Gastrocnemius medialis (tissue), 4 donors: Measurements from ENCODE around the gene OR4K17. TPM values are rescaled to one million over a fixed set of nuclear protein-coding genes. Genes with fewer than 3 reads are reported as not detected.
"Not testable (repeated sequence)": the region's sequence is repeated elsewhere in the genome, so short reads cannot be mapped to it uniquely, and the experiment has no call there.

Experiments
- ATAC-seq, 2 donors: fragments of 150-250 bp; one replicate each; pipeline ENCODE4 v1.9.1; 2016
- DNase-seq, 2 donors: peaks; one replicate each; pipeline ENCODE4 v3.0.0-alpha.2; 2019
- H3K27ac ChIP-seq, 4 donors: fragments of 200-600 bp; sonication (generic); 1 replicate in 1 of 4; 2 replicates in 3 of 4; pipeline ENCODE4 v1.5.1; 2016 to 2018; ENCODE audit warnings: mild to moderate bottlenecking in 2 of 4, moderate library complexity in 1 of 4
- H3K27me3 ChIP-seq, 3 donors: fragments of 200-600 bp; sonication (generic) in 2 of 3; 1 replicate in 1 of 3; 2 replicates in 2 of 3; pipeline versions ENCODE4 v1.5.1 to v1.6.0; 2016 to 2019; ENCODE audit warnings: mild to moderate bottlenecking in 1 of 3, moderate library complexity in 1 of 3
- H3K36me3 ChIP-seq, 2 donors: fragments of 200-600 bp; sonication (generic) in 1 of 2; one replicate each; pipeline ENCODE4 v1.5.1; 2017 to 2018
- H3K4me1 ChIP-seq, 2 donors: fragments of 200-600 bp; sonication (generic) in 1 of 2; one replicate each; pipeline ENCODE4 v1.5.1; 2016 to 2017; ENCODE audit warnings: mild to moderate bottlenecking in 2 of 2
- H3K4me3 ChIP-seq, 4 donors: fragments of 200-600 bp; sonication (generic) in 3 of 4; 1 replicate in 1 of 4; 2 replicates in 3 of 4; pipeline ENCODE4 v1.5.1; 2016 to 2019; ENCODE audit warnings: mild to moderate bottlenecking in 2 of 4
- H3K9me3 ChIP-seq, 3 donors: fragments of 200-600 bp; sonication (generic) in 2 of 3; 1 replicate in 1 of 3; 2 replicates in 2 of 3; pipeline ENCODE4 v1.5.1; 2016 to 2019
- CTCF ChIP-seq, 5 experiments: fragments of 450-650 bp in 3 of 5; fragments of 200-600 bp in 2 of 5; sonication (generic) in 2 of 5; IDR thresholded peaks in 4 of 5; conservative IDR thresholded peaks in 1 of 5; 1 replicate in 4 of 5; 2 replicates in 1 of 5; pipeline ENCODE4 v1.5.1; 2016 to 2019; ENCODE audit warnings: antibody characterized with exemption in 5 of 5, mild to moderate bottlenecking in 3 of 5, moderate library complexity in 3 of 5
- POLR2A ChIP-seq, 2 donors: fragments of 450-650 bp; IDR thresholded peaks; one replicate each; pipeline ENCODE4 v1.6.1; 2017; ENCODE audit warnings: antibody characterized with exemption in 2 of 2, mild to moderate bottlenecking in 2 of 2, moderate library complexity in 2 of 2
- in situ Hi-C, 4 donors: fragments of 200-750 bp; cut with MboI; loops; one replicate each; pipeline versions ENCODE4 v1.15.0 to v1.8.0; 2017; ENCODE audit warnings: low sequenced_read_pairs in 4 of 4
- intact Hi-C: fragments of 100-400 bp; cut with DNase I; formaldehyde crosslinking; loops from one replicate; pipeline ENCODE4 v1.15.1; 2023; ENCODE audit warnings: low total_unique reads
- total RNA-seq, 4 donors: library from RNA; depleted of rRNA; stranded (reverse); fragments of >200 nt; gene quantifications; one replicate each; pipeline versions ENCODE4 v1.1.0 to v1.2.3, GENCODE V29; 2016

The OR4K17 gene
- total RNA-seq, 4 donors from 2014 or later: not detected

- intact Hi-C loops: no loop called here
- ATAC-seq: no peak
- no peak for DNase-seq
- TF ChIP-seq POLR2A (IDR thresholded peaks at IDR 0.05) (no peak), CTCF (IDR thresholded peaks at IDR 0.05 in 4 of 5, conservative IDR thresholded peaks at IDR 0.05 in 1 of 5) (no peak)
- no peaks in the 10 kb centered on the region for H3K27me3 ChIP-seq
- H3K4me1 ChIP-seq: no peaks in the 10 kb centered on the region
- no peak overlapping the region for H3K4me3 ChIP-seq
- H3K27ac ChIP-seq: no peak overlapping the region
- in situ Hi-C loops: no loop called here
- H3K9me3 ChIP-seq: no peaks in the 10 kb centered on the region
- H3K36me3 ChIP-seq: no peaks in the 10 kb centered on the region
These were observed 53.9 kb downstream of the OR4K17 start for GRCh38 chr14:20164462-20164861.

GRCh38 chr14:20167091-20167490 lies 56.6 kb downstream of the OR4K17 start:
- no peaks in the 10 kb centered on the region for H3K27me3 ChIP-seq
- in situ Hi-C loops (no loop called here), intact Hi-C loops (no loop called here)
- TF ChIP-seq CTCF (IDR thresholded peaks at IDR 0.05 in 4 of 5, conservative IDR thresholded peaks at IDR 0.05 in 1 of 5): no peak
- TF ChIP-seq POLR2A (IDR thresholded peaks at IDR 0.05): no peak
- no peaks in the 10 kb centered on the region for H3K9me3 ChIP-seq
- H3K4me1 ChIP-seq: no peaks in the 10 kb centered on the region
- H3K27ac ChIP-seq: no peak overlapping the region
- no peaks in the 10 kb centered on the region for H3K36me3 ChIP-seq
- no peak overlapping the region for H3K4me3 ChIP-seq
- DNase-seq (no peak), ATAC-seq (no peak)

GRCh38 chr14:20169852-20170251 lies 59.3 kb downstream of the OR4K17 start:
- intact Hi-C loops, H3K27ac ChIP-seq, H3K36me3 ChIP-seq, H3K27me3 ChIP-seq, H3K9me3 ChIP-seq, DNase-seq, ATAC-seq, in situ Hi-C loops, H3K4me3 ChIP-seq, H3K4me1 ChIP-seq: not testable (repeated sequence)

Other genes with a start within 250 kb of the OR4K17 start
- gene OR4K2, start 235.6 kb upstream of the OR4K17 start, total RNA-seq: not detected
- not detected for gene OR4K5, start 190.1 kb upstream of the OR4K17 start, total RNA-seq
- gene OR4K1, start 179.8 kb upstream of the OR4K17 start, total RNA-seq: not detected
- not detected for gene OR4K15, start 135.1 kb upstream of the OR4K17 start, total RNA-seq
- not detected for gene OR4Q2, start 108.6 kb upstream of the OR4K17 start, total RNA-seq
- gene OR4K14, start 91.4 kb upstream of the OR4K17 start, total RNA-seq: not detected
- gene OR4K13, start 74.7 kb upstream of the OR4K17 start, total RNA-seq: not detected
- not detected for gene OR4L1, start 50.7 kb upstream of the OR4K17 start, total RNA-seq
- not detected for gene OR4N5, start 28.1 kb downstream of the OR4K17 start, total RNA-seq
- not detected for gene OR11G2, start 80.2 kb downstream of the OR4K17 start, total RNA-seq
- not detected for gene OR11H6, start 113.0 kb downstream of the OR4K17 start, total RNA-seq
- gene OR11H7, start 118.2 kb downstream of the OR4K17 start, total RNA-seq: not detected
- not detected for gene OR11H4, start 128.5 kb downstream of the OR4K17 start, total RNA-seq
- gene TTC5, start 195.2 kb downstream of the OR4K17 start, total RNA-seq: 1 to 10 TPM; 3.7 to 6.3 (median 4.8) TPM
- 10 to 100 TPM; 15.7 to 42.9 (median 30.2) TPM for gene CCNB1IP1, start 222.5 kb downstream of the OR4K17 start, total RNA-seq
- 10 to 100 TPM in 1 of 4 donors, 1 to 10 TPM in 3; 5.1 to 15.0 (median 7.0) TPM for gene PARP2, start 232.9 kb downstream of the OR4K17 start, total RNA-seq